CD4-positive, alpha-beta T cell (primary cell): ENCODE data around the gene TMPRSS11D. TPM values are rescaled to one million over a fixed set of nuclear protein-coding genes. Genes with fewer than 3 reads are reported as not detected.

Experiments used
- ATAC-seq: fragments of 200-7000 bp; cut with Tn5 transposase; one replicate; pipeline ENCODE4 v1.10.0; 2022; ENCODE audit warnings: mild to moderate bottlenecking; ENCODE audit not compliant: poor library complexity
- CTCF ChIA-PET: fragments of 350-600 bp; sonication (Branson Sonifier 250); formaldehyde crosslinking; loops from one replicate; lab custom pipeline; 2021; ENCODE audit warnings: antibody characterized with exemption, inconsistent platforms; lab: Charles Lee
- POLR2A ChIA-PET: fragments of 350-600 bp; sonication (Branson Sonifier 250); formaldehyde crosslinking; loops from one replicate; lab custom pipeline; 2021; ENCODE audit warnings: antibody characterized with exemption, inconsistent platforms; lab: Charles Lee
- DNase-seq, 14 experiments: peaks; one replicate each; pipeline ENCODE4 v3.0.0-alpha.2; 2013 to 2020; ENCODE audit warnings: mixed read lengths in 2 of 14
- H3K27ac ChIP-seq, 2 donors: one replicate each; pipeline versions ENCODE4 v1.5.1 to v1.7.0; 2013; ENCODE audit warnings: low read length in 2 of 2, low read depth in 1 of 2, mild to moderate bottlenecking in 1 of 2
- H3K27me3 ChIP-seq, 2 experiments: 1 replicate in 1 of 2; 2 replicates in 1 of 2; pipeline versions ENCODE4 v1.6.1 to v1.7.0; 2013; ENCODE audit warnings: low read length in 2 of 2, control low read depth in 1 of 2, mild to moderate bottlenecking in 1 of 2, moderate library complexity in 1 of 2; ENCODE audit not compliant: insufficient read depth in 2 of 2, control insufficient read depth in 1 of 2
- H3K36me3 ChIP-seq: one replicate; pipeline ENCODE4 v1.6.1; 2013; ENCODE audit warnings: low read length, control low read depth; ENCODE audit not compliant: insufficient read depth
- H3K4me1 ChIP-seq: one replicate; pipeline ENCODE4 v1.6.1; 2013; ENCODE audit warnings: low read length, control low read depth; ENCODE audit not compliant: insufficient read depth
- H3K4me3 ChIP-seq: one replicate; pipeline ENCODE4 v1.5.1; 2013; ENCODE audit warnings: mild to moderate bottlenecking, low read length, moderate library complexity
- H3K9me3 ChIP-seq, 2 experiments: 1 replicate in 1 of 2; 2 replicates in 1 of 2; pipeline versions ENCODE4 v1.6.1 to v1.7.0; 2013; ENCODE audit warnings: low read length in 2 of 2, mild to moderate bottlenecking in 2 of 2, control low read depth in 1 of 2, moderate library complexity in 1 of 2; ENCODE audit not compliant: control insufficient read depth in 1 of 2, insufficient read depth in 1 of 2
- H3K27ac Mint-ChIP-seq: one replicate; pipeline ENCODE4 v1.8.0; 2020; ENCODE audit warnings: mixed read lengths
- H3K27me3 Mint-ChIP-seq: one replicate; pipeline ENCODE4 v1.8.0; 2021; ENCODE audit warnings: mixed read lengths
- H3K36me3 Mint-ChIP-seq: one replicate; pipeline ENCODE4 v1.8.0; 2021; ENCODE audit warnings: low read depth, mixed read lengths
- H3K4me1 Mint-ChIP-seq: one replicate; pipeline ENCODE4 v1.8.0; 2021; ENCODE audit warnings: low read depth, mixed read lengths
- H3K4me3 Mint-ChIP-seq: one replicate; pipeline ENCODE4 v1.8.0; 2020; ENCODE audit warnings: mild to moderate bottlenecking, mixed read lengths
- H3K9me3 Mint-ChIP-seq: one replicate; pipeline ENCODE4 v1.8.0; 2020; ENCODE audit warnings: mixed read lengths
- intact Hi-C, 2 experiments: fragments of 100-400 bp; cut with DNase I in 1 of 2; cut with micrococcal nuclease in 1 of 2; formaldehyde crosslinking; loops; one replicate each; pipeline versions ENCODE4 v1.15.1 to v1.9.0; 2023 to 2025; cut with DNase I, micrococcal nuclease
- total RNA-seq, 174 experiments: library from RNA in 2 of 174; stranded (reverse) in 2 of 174; gene quantifications; one replicate each; pipeline ENCODE4 v1.2.3 and lab custom pipeline; 2021 to 2026
- TF ChIP-seq, protein P1 (sequence below): fragments of 200-600 bp; IDR thresholded peaks from one replicate; pipeline ENCODE4 v1.8.0; 2022; ENCODE audit warnings: antibody characterized with exemption, mild to moderate bottlenecking

Gene TMPRSS11D
- total RNA-seq, 2 experiments from 2014 or later, result not detected

DNA sequence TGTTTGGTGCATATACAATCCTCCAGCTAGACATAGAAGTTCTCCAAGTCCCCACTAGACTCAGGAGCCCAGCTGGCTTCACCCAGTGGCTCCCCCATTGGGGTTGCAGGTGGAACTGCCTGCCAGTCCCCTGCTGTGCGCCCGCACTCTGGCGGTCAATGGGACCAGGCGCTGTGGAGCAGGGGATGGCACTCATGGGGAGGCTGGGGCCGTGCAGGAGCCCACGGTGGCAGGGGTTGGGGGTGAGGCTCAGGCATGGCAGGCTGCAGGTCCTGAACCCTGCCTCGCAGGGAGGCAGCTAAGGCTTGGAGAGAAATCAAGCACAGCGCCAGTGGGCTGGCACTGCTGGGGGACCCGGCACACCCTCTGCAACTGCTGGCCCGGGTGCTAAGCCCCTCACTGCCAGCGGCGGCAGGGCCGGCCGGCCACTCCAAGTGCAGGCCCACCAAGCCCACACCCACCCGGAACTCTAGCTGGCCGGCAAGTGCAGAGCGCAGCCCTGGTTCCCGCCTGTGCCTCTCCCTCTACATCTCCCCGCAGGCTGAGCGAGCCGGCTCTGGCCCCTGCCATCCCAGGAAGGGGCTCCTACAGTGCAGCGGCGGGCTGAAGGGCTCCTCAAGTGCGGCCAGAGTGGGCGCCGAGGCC lies 12.7 kb upstream of the TMPRSS11D start:
- DNase-seq (no peak), ATAC-seq (no peak)
- H3K36me3 Mint-ChIP-seq, result no peaks in the 10 kb centered on the region
- no peak overlapping the region for H3K27ac ChIP-seq
- H3K27ac Mint-ChIP-seq, result no peak overlapping the region
- H3K36me3 ChIP-seq, result no peaks in the 10 kb centered on the region
- H3K4me3 ChIP-seq, result no peak overlapping the region
- peaks cover 2% of the 10 kb centered on the region for H3K9me3 Mint-ChIP-seq
- intact Hi-C loops, result no loop called here
- no peaks in the 10 kb centered on the region for H3K27me3 ChIP-seq
- no peaks in the 10 kb centered on the region for H3K27me3 Mint-ChIP-seq
- H3K4me3 Mint-ChIP-seq, result no peak overlapping the region
- H3K4me1 ChIP-seq, result no peaks in the 10 kb centered on the region
- TF ChIP-seq, protein P1, sequence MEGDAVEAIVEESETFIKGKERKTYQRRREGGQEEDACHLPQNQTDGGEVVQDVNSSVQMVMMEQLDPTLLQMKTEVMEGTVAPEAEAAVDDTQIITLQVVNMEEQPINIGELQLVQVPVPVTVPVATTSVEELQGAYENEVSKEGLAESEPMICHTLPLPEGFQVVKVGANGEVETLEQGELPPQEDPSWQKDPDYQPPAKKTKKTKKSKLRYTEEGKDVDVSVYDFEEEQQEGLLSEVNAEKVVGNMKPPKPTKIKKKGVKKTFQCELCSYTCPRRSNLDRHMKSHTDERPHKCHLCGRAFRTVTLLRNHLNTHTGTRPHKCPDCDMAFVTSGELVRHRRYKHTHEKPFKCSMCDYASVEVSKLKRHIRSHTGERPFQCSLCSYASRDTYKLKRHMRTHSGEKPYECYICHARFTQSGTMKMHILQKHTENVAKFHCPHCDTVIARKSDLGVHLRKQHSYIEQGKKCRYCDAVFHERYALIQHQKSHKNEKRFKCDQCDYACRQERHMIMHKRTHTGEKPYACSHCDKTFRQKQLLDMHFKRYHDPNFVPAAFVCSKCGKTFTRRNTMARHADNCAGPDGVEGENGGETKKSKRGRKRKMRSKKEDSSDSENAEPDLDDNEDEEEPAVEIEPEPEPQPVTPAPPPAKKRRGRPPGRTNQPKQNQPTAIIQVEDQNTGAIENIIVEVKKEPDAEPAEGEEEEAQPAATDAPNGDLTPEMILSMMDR, result no peak
- POLR2A ChIA-PET, result no interaction called here
- H3K4me1 Mint-ChIP-seq, result no peaks in the 10 kb centered on the region
- peaks cover 0 to 9% of the 10 kb centered on the region in 2 experiments for H3K9me3 ChIP-seq
- CTCF ChIA-PET, result no interaction called here

- intact Hi-C loops, result no loop called here
- no peak overlapping the region for H3K4me3 Mint-ChIP-seq
- no peak overlapping the region for H3K4me3 ChIP-seq
- TF ChIP-seq, protein P1, result no peak
- peaks cover 0 to 9% of the 10 kb centered on the region in 2 experiments for H3K9me3 ChIP-seq
- POLR2A ChIA-PET, result no interaction called here
- H3K36me3 Mint-ChIP-seq, result no peaks in the 10 kb centered on the region
- H3K9me3 Mint-ChIP-seq, result peaks cover 6% of the 10 kb centered on the region
- no peaks in the 10 kb centered on the region for H3K36me3 ChIP-seq
- no peaks in the 10 kb centered on the region for H3K27me3 Mint-ChIP-seq
- no peak for DNase-seq
- CTCF ChIA-PET, result no interaction called here
- no peaks in the 10 kb centered on the region for H3K4me1 ChIP-seq
- no peaks in the 10 kb centered on the region for H3K4me1 Mint-ChIP-seq
- no peaks in the 10 kb centered on the region for H3K27me3 ChIP-seq
- ATAC-seq, result no peak
- H3K27ac Mint-ChIP-seq, result no peak overlapping the region
- H3K27ac ChIP-seq, result no peak overlapping the region
These were observed 10.9 kb upstream of the TMPRSS11D start for GRCh38 chr4:67894659-67895058.

GRCh38 chr4:67892905-67893304 lies 9.1 kb upstream of the TMPRSS11D start:
- Mint-ChIP-seq H3K9me3 (peaks cover 6% of the 10 kb centered on the region), H3K27me3 (no peaks in the 10 kb centered on the region), H3K4me1 (no peaks in the 10 kb centered on the region), H3K4me3 (no peak overlapping the region), H3K27ac (no peak overlapping the region), H3K36me3 (no peaks in the 10 kb centered on the region)
- CTCF ChIA-PET, result no interaction called here
- POLR2A ChIA-PET, result no interaction called here
- Histone ChIP-seq H3K36me3 (no peaks in the 10 kb centered on the region), H3K4me1 (no peaks in the 10 kb centered on the region), H3K4me3 (no peak overlapping the region), H3K27me3 (no peaks in the 10 kb centered on the region), H3K9me3 (peaks cover 0 to 9% of the 10 kb centered on the region in 2 experiments), H3K27ac (no peak overlapping the region)
- no peak for ATAC-seq
- intact Hi-C loops, result no loop called here
- TF ChIP-seq, protein P1, result no peak
- no peak for DNase-seq
